Gastroesophageal sphincter (tissue), 3 donors: ENCODE measurements around the gene SLC9A1.

Experiments
- CTCF ChIP-seq, 4 experiments: fragments of 200-600 bp in 2 of 4; fragments of 450-650 bp in 2 of 4; sonication (generic) in 1 of 4; IDR thresholded peaks; one replicate each; pipeline ENCODE4 v1.5.1; 2017 to 2019; ENCODE audit warnings: antibody characterized with exemption in 4 of 4, mild to moderate bottlenecking in 2 of 4, moderate library complexity in 2 of 4
- EP300 ChIP-seq: sonication (generic); formaldehyde crosslinking; IDR thresholded peaks from one replicate; pipeline ENCODE4 v1.6.1; 2017; ENCODE audit warnings: antibody characterized with exemption, mild to moderate bottlenecking

- TF ChIP-seq CTCF (IDR thresholded peaks at IDR 0.05): no peak
- no peak for TF ChIP-seq EP300
Observed at GRCh38 chr1:27101696-27102095, 53.2 kb downstream of the SLC9A1 start.
